Gastrocnemius medialis (tissue), 4 donors: ENCODE results near the gene FRRS1L.

Experiments
- POLR2A ChIP-seq, 2 donors: fragments of 450-650 bp; IDR thresholded peaks; one replicate each; pipeline ENCODE4 v1.6.1; 2017; ENCODE audit warnings: antibody characterized with exemption in 2 of 2, mild to moderate bottlenecking in 2 of 2, moderate library complexity in 2 of 2
- TF ChIP-seq, protein P1 (sequence below), 5 experiments: fragments of 450-650 bp in 3 of 5; fragments of 200-600 bp in 2 of 5; sonication (generic) in 2 of 5; IDR thresholded peaks in 4 of 5; conservative IDR thresholded peaks in 1 of 5; 1 replicate in 4 of 5; 2 replicates in 1 of 5; pipeline ENCODE4 v1.5.1; 2016 to 2019; ENCODE audit warnings: antibody characterized with exemption in 5 of 5, mild to moderate bottlenecking in 3 of 5, moderate library complexity in 3 of 5

DNA sequence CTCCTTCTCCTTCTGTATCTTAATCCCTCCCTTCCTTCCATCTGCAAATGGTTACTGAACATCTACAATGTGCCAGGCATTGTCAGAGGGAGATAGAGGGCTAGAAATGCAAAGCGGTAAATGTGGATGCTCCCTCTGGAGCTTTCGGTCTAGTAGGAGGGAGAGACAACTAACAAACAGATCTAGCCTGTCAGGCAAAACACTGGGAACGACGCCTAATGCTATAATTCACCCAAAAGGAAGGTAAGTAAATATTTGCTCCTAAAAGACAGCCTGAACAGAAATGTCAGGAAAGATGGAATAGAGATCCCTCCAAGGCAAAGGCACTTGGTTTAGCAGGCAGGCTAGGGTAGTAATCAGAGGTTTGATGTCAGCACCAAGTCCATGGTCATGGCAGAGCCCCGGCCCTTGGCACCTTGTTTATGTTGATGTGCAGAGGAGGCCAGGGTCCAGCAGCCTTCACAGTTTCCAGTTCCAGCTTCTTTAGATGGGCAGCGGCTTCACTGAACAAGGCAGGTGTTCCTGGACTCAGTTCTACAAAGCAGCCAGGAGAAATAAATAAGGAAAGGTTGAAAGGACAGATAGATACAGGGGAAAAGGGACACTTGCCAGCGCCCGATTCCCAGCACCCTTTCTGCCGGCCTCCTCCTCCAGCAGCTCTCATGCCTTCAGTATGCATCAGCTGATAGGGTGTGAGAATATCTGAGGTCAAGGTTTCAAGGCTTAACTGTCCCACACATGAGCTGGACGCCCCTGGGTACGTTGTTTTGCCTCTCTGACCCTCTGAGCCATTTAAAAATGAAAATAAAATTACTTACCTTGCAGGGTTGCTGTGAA lies 46.5 kb upstream of the FRRS1L start:
- TF ChIP-seq, protein P1, sequence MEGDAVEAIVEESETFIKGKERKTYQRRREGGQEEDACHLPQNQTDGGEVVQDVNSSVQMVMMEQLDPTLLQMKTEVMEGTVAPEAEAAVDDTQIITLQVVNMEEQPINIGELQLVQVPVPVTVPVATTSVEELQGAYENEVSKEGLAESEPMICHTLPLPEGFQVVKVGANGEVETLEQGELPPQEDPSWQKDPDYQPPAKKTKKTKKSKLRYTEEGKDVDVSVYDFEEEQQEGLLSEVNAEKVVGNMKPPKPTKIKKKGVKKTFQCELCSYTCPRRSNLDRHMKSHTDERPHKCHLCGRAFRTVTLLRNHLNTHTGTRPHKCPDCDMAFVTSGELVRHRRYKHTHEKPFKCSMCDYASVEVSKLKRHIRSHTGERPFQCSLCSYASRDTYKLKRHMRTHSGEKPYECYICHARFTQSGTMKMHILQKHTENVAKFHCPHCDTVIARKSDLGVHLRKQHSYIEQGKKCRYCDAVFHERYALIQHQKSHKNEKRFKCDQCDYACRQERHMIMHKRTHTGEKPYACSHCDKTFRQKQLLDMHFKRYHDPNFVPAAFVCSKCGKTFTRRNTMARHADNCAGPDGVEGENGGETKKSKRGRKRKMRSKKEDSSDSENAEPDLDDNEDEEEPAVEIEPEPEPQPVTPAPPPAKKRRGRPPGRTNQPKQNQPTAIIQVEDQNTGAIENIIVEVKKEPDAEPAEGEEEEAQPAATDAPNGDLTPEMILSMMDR (IDR thresholded peaks at IDR 0.05 in 4 of 5, conservative IDR thresholded peaks at IDR 0.05 in 1 of 5), result no peak
- no peak for TF ChIP-seq POLR2A (IDR thresholded peaks at IDR 0.05)
